ENCODE results near the gene LDLRAD4.

Gene LDLRAD4

DNA sequence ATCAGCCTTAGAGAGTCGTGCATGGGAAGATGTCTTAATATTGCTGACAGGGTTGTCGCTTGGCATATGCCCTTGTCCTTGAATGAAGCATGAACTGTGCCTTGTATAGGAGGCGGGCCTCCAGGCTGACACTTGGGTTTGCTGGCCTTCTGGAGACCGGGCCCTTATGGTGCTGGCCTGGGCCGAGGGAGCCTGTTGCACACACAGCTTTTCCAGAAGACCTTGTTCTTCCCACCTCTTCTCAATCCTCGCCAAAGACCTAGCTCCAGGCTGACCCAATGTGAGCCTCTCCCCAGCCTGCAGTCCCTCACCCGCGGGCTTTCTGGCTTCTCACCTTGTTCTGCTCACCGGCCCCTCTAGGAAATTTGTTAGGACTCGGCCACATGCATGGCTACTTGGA is 308.7 kb downstream of the LDLRAD4 start:
- DNase-seq = no peak

DNA sequence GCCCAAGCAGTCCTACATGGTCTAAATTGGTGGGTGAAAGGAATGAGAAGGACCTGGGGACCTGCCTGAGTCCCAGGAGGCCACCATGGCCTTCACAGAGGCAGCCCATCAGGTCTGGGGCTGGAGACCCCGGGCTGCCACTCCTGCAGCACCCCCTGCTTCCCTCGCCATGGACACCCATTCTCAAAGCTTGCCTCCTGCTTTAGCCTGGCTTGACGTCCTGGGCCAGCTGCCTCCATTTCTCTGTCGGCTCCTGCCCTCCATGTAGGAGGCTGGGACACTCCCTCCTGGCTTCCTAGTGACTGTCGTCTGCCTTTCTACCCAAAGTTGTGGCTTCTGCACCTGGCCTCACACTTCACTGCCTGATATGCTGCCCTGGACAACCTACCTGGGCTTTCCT is 309.2 kb downstream of the LDLRAD4 start:
- no peak for DNase-seq

- DNase-seq = no peak
Measured at GRCh38 chr18:13528739-13529392, 310.3 kb downstream of the LDLRAD4 start.

- no peak for DNase-seq
Measured at GRCh38 chr18:13530033-13530878, 311.7 kb downstream of the LDLRAD4 start.

- DNase-seq = no peak
Measured at GRCh38 chr18:13530879-13531387, 312.4 kb downstream of the LDLRAD4 start.

- no peak for DNase-seq
Measured at GRCh38 chr18:13531681-13532325, 313.2 kb downstream of the LDLRAD4 start.

DNA sequence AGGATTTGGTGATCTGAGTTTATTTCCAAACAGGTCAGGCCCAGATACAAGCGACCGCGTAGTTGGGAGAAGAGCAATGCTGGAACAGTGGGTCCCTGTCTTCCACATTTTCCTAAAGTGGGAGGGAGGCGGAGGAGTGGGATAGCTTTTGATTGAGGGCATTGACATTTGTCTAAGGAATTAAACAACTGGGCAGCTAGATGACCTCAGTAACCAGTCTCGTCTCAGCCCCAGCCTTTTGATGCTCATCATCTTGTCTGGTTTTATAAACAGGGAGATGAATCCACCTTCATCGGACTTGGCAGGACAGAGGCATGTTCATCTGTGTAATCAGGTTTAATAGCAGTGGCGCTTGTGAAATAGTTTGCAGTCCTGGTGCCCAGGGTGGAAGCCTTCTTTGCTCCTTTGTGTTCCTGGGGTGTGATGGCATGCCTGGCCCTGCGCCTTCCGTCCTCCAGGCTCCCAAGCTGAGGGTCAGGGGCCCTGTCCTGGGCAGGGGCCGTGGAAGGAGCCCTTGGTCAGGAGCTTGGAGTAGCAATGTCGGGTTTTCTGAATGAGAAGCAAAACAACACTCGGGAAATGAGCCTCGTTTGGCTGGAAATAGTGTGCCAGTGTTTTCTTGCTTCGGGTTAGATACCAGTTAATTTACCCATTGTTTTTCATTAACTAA is 314.0 kb downstream of the LDLRAD4 start:
- DNase-seq = no peak

DNA sequence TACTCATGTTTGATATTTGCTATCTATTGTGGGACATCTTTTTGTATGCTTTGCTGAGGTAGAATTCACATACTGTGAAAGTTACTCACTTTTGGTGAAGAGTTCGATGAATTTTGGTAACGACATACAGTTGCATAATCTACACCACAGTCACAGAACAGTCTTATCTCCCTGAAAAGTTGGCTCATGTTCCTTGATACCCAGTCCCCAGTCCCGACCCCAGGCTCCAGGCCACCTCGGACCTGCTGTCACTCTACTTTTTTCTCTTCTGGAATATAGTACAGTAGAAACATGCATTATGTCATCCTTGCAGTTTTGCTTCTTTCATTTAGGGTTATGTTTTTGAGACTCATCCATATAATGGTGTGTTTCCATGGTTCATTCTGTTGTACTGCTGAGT is 316.1 kb downstream of the LDLRAD4 start:
- no peak for DNase-seq

DNA sequence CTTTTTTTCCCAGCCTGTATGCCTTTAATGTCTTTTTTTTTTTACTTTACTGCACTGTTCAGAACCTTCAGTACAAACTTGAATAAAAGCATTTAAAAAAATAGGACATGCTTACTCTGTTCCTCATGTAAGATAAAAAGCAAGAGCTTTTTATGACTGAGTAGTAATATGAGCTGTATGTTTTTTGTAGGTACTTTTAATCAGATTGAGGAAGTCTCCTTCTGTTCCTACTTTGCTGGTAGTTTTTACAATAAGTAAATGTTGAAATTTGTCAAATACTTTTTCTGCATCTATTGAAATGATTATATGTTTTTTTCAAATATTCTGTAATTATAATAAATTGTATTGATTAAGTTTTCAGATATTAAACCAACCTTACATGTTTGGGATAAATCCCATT is 318.0 kb downstream of the LDLRAD4 start:
- DNase-seq = no peak

DNA sequence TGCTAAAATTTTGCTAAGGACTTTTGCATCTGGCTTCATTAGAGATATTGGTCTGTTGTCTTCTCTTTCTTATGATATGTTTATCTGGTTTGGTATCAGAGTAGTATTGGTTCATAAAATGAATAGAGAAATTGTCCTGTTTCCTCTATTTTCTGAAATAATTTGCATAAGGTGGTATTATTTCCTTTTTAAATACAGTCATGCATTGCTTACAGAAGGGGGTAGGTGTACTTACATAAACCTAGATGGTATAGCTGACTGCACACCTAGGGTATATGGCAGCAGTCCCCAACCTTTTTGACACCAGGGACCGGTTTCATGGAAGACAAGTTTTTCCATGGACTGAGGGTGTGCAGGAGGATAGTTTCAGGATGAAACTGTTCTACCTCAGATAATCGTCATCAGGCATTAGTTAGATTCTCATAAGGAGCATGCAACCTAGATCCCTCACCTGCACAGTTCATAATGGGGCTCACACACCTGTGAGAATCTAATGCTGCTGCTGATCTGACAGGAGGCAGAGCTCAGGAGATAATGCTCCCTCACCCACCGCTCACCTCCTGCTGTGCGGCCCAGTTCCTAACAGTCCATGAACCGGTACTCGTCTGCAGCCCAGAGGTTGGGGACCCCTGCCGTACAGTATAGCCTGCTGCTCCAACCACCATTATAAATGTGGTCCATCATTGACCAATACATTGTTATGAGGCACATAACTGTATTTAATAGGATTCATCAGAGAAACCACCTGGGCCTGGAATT is 318.6 kb downstream of the LDLRAD4 start:
- no peak for DNase-seq

DNA sequence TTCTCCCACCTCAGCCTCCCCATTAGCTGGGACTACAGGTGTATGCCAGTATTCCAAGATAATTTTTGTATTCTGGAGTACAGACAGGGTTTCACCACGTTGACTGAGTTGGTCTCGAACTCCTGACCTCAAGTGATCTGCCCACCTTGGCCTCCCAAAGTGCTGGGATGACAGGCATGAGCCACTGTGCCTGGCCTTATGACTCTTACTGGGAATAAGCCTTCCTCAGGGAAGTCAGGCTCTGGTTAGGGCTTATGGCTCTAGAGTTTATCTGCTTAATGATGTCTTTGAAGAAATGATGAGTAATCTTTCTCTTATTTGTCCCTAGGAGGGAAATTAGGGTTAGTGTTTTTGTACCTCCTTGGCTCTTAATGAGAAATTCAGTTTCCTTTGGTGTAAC is 320.1 kb downstream of the LDLRAD4 start:
- DNase-seq = no peak

DNA sequence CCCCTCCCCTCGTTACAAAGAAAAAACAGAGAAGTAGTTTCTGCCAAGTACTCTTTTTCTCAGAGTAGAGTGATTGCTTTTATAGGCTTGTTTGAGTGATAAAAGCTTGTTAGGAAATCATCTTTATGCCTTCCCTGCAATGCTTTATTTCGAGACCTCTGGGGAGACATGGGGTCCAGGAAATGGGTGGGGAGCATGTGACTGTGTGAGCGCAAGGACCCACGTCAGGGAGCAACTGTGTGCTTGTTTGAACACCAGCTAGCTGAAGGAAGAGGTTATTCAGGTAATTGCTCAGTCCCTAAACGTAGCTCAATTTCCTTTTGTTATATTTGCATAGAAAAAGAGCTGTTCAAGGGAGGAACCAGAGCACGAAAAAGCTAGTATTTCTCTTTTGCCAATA is 320.5 kb downstream of the LDLRAD4 start:
- DNase-seq = no peak

DNA sequence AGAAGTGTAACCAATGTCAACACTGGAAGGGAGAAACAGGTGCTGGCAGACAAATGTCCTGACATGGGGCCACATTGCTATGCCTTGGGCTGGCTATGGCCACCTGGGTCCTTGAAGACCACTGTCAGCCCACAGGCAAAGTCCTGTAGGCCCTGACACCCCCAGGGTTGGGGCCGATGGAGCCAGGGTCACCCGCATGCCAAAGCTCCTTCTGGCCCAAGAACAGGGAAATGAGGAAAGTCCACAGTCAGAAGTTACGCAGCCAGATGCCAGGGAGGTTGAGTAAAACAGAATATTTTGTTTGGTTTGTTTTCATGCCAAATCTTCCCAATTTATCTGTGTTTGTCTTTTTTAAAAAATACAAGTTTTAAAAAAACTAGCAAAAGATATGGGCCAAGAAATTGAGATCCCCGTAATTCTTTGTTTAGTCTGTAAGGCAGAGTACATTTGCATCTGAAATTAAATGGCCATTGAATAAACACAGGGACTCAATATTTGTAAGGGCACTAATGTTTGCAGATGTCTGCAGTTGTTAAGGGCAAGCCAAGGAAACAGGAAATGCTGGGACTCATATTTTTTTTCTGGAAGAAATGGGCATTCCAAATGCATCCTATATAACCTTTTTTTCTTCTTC is 321.4 kb downstream of the LDLRAD4 start:
- DNase-seq = no peak

GRCh38 chr18:13540477-13541182 is 322.1 kb downstream of the LDLRAD4 start:
- DNase-seq = no peak

- DNase-seq = no peak
Measured at GRCh38 chr18:13541621-13542519, 323.3 kb downstream of the LDLRAD4 start.

DNA sequence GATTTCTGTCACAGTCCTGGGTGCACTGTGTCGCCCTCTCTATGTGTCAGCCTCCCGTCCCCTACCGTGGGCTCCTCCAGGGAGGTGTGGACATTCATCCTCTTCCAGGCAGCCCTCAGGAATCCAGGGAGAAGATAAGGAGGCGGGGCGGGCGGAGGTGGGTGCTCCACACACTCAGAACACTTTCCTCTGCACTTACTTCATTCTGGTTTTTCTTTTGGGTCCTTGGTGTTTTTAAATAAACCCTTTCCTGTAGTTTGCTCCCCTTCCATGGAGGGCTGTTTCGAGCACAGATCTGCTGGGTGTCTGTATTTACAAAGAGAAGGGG is 323.9 kb downstream of the LDLRAD4 start:
- DNase-seq = no peak

DNA sequence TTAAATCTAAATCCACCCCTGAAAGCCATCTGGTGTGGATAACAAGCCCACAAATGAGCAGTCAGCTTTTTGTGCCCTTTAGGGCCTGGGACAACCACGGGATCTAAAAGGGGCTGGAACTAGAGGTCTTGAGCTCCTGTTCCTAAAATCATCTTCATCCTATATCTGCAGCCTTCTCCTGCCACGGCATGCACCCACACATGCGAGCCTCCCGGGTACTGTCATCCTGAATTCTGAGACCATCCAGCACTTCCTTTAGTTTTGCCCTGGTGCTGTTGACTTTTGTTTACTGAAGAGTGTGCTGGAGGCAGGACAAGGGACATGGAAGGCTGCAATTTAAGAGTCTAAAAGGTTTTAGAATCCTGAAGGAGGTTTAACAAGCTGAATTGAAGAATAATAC is 324.6 kb downstream of the LDLRAD4 start:
- no peak for DNase-seq

DNA sequence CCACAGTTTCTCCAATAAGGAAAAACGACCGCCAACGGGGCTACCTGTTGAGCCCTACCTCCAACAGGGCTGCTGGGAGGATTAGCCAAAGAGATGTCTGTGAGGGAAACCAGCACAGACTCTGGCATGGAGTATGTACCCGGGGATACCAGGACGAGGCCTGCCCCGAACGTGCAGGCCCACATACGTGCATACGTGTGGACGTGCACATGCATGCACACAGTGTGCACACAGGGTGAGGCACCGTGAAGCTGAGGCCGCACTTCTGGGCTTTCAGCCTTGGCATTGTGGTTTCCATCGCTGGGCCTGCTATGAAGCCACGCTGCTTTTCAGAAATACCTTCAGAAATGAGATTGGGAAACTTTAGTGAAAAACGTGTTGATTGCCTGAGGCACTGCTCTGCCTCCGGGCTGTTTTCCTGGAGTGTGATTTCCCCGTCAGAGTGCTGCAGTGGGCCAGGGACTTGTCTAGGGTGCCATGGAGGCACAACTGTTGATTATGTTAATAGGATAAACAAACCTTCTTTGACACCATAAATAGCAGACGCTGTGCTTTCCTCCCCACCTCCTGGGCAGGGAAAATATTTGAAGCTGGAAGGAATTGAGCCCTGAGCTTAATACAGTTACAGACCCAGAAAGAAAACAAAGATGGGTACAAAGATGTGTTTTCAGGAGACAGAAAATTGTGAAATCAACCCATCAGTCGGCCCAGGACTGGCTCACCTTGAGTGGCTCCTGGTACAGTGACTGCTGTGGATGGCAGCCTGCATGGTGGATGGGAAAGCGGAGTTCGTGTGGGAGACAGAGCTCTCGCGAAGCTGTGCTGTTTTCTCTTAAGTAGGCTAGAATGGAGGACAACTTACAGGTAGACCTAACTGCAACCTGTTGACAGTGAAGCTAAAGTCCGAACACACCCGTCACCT is 325.5 kb downstream of the LDLRAD4 start:
- DNase-seq = no peak

- no peak for DNase-seq
Measured at GRCh38 chr18:13544953-13545352, 326.4 kb downstream of the LDLRAD4 start.
